Measurements from ENCODE around the gene NUMB. TPM values are rescaled to one million over a fixed set of nuclear protein-coding genes. Genes with fewer than 3 reads are reported as not detected.

Gene NUMB
- total RNA-seq, 2 donors from 2014 or later: 68.7 to 76.5 TPM

- intact Hi-C loops (cut with DNase I): no loop called here
- DNase-seq (ENCODE audit: low spot score): peak; percentile 48
Observed at GRCh38 chr14:73242357-73242901, 215.9 kb downstream of the NUMB start.

GRCh38 chr14:73241481-73242165 lies 216.7 kb downstream of the NUMB start:
- intact Hi-C loops (cut with DNase I): no loop called here
- peak; percentile 68 for DNase-seq (ENCODE audit: low spot score)

GRCh38 chr14:73240816-73241480 lies 217.4 kb downstream of the NUMB start:
- intact Hi-C loops (cut with DNase I): no loop called here
- peak; percentile 80 for DNase-seq (ENCODE audit: low spot score)

GRCh38 chr14:73239393-73240241 lies 218.7 kb downstream of the NUMB start:
- intact Hi-C loops (cut with DNase I): no loop called here
- peak; percentile 83 for DNase-seq (ENCODE audit: low spot score)

- intact Hi-C loops (cut with DNase I): no loop called here
- DNase-seq (ENCODE audit: low spot score): peak; percentile 69
Observed at GRCh38 chr14:73238941-73239340, 219.4 kb downstream of the NUMB start.

GRCh38 chr14:73238424-73238852 lies 219.9 kb downstream of the NUMB start:
- peak; percentile 68 for DNase-seq (ENCODE audit: low spot score)
- intact Hi-C loops (cut with DNase I): no loop called here

GRCh38 chr14:73237786-73238423 lies 220.4 kb downstream of the NUMB start:
- intact Hi-C loops (cut with DNase I): no loop called here
- peak; percentile 79 for DNase-seq (ENCODE audit: low spot score)

- intact Hi-C loops (cut with DNase I): no loop called here
- DNase-seq (ENCODE audit: low spot score): peak; percentile 83
Observed at GRCh38 chr14:73237219-73237785, 221.0 kb downstream of the NUMB start, which contains the start of gene PAPLN. TSS of gene PAPLN (plus strand) at chr14:73237506. CDS start at chr14:73239779, 2,273 bp downstream.

GRCh38 chr14:73236752-73237218 lies 221.6 kb downstream of the NUMB start:
- no peak for DNase-seq (ENCODE audit: low spot score)
- intact Hi-C loops (cut with DNase I): no loop called here

GRCh38 chr14:73236157-73236556 lies 222.2 kb downstream of the NUMB start:
- DNase-seq (ENCODE audit: low spot score): no peak
- intact Hi-C loops (cut with DNase I): no loop called here

- no peak for DNase-seq (ENCODE audit: low spot score)
- intact Hi-C loops (cut with DNase I): no loop called here
Observed at GRCh38 chr14:73235531-73236155, 222.7 kb downstream of the NUMB start.

GRCh38 chr14:73234586-73235394 lies 223.6 kb downstream of the NUMB start:
- intact Hi-C loops (cut with DNase I): no loop called here
- DNase-seq (ENCODE audit: low spot score): no peak

GRCh38 chr14:73234029-73234428 lies 224.3 kb downstream of the NUMB start:
- no peak for DNase-seq (ENCODE audit: low spot score)
- intact Hi-C loops (cut with DNase I): no loop called here

- no peak for DNase-seq (ENCODE audit: low spot score)
- intact Hi-C loops (cut with DNase I): no loop called here
Observed at GRCh38 chr14:73233564-73233963, 224.8 kb downstream of the NUMB start.

GRCh38 chr14:73232984-73233383 lies 225.4 kb downstream of the NUMB start:
- intact Hi-C loops (cut with DNase I): no loop called here
- no peak for DNase-seq (ENCODE audit: low spot score)

- no peak for DNase-seq (ENCODE audit: low spot score)
- intact Hi-C loops (cut with DNase I): no loop called here
Observed at GRCh38 chr14:73231981-73232851, 226.1 kb downstream of the NUMB start.

GRCh38 chr14:73230051-73230450 lies 228.3 kb downstream of the NUMB start:
- no peak for DNase-seq (ENCODE audit: low spot score)
- intact Hi-C loops (cut with DNase I): no loop called here

All from posterior vena cava (tissue), 2 donors.